Effector CD4-positive, alpha-beta T cell (primary cell): ENCODE data around the gene SP140L.
"Not testable (repeated sequence)": the region's sequence is repeated elsewhere in the genome, so short reads cannot be mapped to it uniquely, and the experiment has no call there.

Experiments
- DNase-seq: peaks from one replicate; pipeline ENCODE4 v3.0.0-alpha.2; 2020

The SP140L gene

DNA sequence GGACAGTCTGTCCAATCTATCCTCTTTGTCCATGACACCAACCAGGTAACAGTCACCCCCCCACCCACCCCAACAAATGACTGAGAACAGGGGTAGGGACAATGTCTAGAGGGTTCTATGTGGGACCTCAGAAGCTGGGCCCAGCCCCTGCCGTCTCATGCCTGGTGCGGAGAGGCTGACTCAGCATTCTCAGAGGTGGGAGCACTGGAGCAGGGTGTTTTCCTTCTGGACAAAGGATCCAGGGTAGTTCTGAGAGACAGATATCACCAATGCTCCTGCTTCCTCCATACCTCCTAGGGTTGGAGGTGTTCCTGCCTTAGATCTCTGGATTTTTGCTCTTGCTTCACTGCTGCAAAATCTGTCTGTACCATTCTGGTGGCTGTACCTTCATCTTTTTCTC is 55.1 kb downstream of the SP140L start:
- DNase-seq, result no peak

DNA sequence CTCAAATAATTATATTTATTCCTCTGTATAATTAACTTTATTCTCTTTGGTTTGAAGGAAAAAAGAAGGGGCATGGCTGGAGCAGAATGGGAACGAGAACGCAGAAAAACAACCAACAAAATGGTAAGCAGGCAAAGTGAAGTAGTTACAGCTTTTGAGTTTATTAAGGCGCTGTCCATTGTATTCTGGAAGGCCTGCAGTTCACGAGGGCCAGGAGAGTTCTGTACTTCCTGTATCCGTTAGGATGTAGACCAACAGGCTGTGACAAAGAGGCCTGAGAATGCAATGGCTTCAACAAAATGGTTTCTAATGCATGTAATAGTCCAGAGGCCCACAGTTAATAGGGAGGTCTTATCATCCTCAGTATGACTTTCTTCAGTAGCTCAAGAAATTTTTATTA is 56.5 kb downstream of the SP140L start:
- no peak for DNase-seq

DNA sequence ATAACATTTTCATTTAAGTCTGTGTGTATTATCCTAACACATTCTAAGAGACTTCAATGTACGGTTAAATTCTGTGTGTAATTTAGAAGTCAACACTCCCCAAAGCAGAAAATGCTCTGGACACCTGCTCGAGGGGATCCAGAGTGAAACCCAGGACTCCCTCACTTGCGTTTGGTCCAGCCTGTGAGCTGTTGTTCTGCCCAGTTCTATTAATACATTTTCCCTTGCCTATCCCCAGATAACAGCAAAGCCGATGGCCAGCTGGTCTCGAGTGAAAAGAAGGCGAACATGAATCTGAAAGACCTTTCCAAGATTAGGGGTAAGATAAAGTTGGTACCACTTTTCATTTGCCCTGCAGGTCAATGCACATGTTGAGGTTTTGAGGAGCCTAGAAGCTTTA is 58.0 kb downstream of the SP140L start:
- DNase-seq, result no peak

DNA sequence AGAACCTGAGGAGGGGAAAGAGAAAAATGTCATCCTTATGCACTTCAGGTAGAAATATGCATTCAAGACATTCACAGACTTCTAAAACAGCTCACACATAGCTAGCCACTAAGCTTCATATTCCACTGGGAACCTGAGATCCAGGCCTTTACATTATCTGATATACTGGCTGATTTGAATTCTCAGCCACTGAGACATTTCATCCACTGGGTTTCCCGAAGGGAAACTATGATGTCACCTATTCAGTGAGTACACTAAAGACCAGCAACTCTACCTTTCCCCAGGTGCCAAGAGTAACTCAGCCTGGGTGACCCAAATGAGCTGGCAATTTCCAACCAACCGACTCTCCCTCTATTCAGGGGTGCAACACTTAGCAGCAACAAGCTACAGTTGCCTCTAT is 67.3 kb downstream of the SP140L start:
- DNase-seq, result no peak

DNA sequence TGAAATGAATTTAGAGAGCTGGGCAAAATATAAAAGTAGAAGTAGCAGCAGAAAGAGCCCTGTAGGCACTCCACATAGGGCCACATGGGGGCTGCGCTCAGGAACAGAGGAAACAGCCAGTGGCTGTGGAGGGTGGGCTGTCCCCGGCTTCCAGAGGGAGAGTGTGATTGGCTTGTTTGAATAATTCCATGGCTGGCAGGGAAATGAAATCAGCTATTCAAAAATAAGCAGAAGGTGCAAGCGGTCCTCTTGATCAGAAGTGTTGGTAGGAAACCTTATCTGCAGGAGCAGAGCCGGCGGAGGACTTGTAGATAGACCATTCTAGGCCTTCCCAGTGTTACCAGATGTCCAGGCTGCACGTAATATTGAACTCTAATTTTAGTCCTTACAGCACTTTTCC is 71.7 kb downstream of the SP140L start:
- not testable (repeated sequence) for DNase-seq

DNA sequence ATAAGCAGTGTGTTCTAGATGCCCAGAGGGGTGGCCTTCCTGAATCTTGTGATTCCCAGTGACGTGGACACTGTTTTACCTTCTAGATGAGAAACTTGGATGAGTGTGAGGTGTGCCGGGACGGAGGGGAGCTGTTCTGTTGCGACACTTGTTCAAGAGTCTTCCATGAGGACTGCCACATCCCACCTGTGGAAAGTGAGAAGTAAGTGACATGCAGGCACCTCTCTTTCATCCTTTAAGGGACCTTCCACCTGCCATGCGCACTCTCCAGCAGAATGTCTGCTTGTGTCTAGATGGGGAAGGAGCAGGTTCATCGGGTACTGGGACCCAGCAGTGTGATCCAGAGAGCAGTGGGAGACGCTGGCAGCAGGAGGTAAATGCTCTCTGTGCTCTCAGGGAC is 73.0 kb downstream of the SP140L start:
- DNase-seq, result no peak

DNA sequence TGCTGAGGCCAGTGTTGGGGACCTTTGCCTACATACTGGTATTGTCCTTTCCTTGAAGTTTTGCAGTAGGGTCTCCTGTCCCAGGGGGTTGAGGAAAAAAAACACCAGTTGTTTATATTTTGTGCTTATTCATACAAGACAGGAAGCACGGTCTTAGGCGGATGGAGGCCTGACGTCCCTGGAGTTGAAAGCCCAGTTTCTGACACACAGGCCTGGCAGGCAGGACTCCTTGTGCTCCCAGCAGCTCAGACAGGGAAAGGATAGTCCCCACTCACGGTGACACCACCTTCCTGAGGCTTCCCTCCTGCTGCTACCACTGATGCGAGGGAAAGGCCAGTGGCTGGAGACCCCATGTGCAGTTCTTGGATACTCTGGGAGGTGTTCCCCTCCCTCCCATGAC is 73.5 kb downstream of the SP140L start:
- DNase-seq, result no peak

DNA sequence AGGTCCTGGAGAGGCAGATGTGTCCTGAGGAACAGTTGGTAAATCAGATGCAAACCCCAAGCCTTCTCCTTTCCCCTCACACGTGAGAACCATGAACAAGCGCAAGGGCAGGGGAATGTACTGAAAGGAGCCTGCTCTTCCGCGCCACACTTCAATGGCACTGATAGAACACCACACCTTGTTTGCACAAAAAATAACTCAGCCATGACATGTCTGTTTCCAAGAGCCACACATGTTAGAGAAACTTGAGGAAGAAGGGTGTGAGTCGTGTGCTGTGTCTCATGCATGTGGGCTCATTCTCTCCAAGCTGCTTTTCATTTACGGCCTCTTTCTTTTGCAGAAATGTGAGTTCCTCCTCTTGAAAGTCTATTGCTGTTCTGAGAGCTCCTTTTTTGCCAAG is 74.0 kb downstream of the SP140L start:
- DNase-seq, result not testable (repeated sequence)

DNA sequence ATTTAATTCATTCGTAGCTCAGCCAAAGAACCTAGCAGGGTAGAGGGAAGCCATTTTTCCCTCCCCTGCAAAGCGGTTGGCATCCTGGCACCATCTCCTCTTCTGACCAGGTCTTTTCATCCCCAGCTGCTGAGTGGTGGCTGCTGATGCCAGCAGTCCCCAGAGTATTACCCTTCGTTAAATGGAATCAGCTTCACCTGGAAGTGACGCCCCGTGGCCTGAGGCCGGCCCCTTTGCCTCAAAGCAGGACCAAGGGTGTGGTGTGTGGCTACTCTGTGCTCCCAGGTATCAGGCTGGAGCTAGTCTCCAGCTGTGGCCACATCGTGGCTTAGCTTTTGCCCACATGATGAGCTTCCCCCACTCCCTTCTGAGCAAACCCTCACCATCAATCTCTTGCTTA is 76.8 kb downstream of the SP140L start:
- DNase-seq, result no peak

DNA sequence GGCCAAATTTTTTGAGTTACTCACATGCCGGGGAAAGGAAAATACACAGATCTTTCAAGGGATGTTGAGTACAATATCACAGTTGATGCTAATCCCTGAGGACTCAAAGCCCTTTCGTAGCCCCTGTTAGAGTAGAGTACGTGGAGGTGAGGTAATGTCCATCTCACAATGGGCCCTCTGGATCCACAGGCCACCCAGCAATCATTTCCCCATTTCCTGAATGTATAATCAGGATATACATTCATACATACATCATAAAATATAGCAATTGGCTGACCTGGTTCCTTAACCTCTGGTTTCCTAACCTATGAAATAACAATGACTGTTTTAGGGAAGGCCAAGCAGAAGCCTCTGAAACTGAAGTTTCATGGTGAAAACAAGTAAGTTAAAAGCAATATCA is 78.8 kb downstream of the SP140L start:
- DNase-seq, result no peak

DNA sequence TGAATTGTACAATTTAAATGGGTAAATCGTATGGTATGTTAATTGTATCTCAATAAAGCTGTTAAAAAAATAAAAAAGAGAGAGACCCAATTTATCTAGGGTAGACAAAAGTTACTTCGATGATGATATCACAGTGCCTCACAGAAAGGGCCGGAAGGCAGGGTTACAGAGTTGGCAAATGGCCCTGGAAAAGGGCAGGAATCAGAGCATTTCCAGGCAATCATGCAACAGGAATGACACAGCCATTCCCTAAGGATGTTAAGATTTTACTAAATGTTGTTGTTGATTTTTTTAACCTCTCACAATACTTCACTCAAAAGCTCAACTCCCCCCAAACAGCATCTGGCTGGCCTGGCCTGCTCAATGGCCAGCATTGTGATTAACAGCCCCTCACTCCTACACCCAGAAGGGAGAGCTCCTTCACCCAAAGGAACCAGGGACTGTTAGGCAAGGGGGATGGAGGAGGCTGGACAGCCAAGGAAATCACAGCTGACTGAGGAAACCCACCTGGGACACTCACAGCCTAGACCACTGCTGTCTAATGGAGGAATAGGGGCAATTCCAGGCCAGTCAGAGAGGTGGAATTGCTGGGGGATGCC is 81.3 kb downstream of the SP140L start:
- no peak for DNase-seq

DNA sequence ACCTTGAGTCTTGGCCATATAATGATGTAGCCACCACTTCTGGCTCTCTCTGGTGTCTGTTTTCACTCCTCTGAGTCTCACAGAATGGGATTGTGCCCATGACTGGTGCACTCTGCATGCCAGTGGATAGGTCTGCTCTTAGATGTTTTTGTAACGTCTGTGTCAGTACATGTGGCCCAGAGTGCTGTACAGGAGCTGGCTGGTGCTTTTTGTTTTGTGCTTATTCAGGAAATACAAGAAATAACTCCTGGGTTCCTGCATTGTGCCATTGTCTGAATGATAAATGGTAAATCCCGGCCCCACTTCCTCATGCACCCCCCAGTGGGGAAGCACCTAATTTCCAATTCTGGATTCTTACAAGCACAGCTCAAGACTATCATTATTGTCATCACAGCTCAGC is 82.3 kb downstream of the SP140L start:
- not testable (repeated sequence) for DNase-seq

DNA sequence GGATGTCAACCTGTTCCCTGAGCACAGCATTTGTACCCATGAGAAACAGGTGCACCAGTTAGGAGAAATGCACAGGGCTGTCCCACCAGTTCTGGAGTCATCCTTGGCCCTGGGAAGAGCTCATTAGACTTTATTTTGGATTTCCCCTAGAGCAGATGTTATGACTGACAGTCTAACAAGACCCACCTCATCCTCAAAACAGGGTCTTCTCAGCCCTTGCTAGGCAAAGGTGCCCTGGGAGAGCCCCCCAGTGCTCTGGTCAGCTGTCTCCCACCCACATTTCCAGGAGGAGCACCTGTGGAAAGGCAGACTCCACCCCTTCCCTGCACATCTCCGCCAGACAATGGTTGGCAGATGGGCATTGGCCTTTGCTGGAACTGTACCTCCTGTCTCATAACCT is 83.3 kb downstream of the SP140L start:
- no peak for DNase-seq

DNA sequence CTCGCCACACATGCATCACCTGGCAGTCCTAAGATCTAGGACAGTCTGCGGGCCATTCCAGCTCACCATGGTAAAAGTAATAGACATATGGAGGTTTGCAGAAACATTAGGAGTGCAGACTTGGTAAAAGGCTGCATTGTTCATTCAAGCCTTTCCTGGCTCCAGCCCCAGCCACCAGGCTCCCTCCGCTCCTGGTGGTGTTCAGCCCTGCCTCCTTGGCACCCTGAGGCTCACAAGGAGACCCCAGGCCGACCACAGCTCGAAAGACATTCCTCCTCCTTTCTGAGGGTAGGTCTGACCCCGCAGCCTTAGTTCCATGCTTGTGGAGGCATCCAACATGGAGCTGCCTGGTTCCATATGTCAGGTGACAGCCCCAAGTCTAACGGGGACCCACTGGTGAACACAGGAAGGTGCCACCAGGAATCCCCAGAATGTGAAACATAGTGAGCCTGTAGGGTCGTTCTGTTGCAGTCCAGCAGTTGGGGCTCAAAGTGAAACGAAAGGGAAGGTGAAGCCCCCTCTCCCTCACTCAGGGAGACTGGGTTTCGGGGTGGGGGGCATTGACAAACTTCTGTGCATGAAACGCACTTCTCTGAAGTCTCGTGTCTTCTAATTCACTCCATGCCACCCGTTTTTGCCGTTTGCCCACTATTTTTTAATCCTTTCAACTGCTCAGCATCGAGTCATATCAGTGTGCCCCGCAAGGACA is 84.0 kb downstream of the SP140L start:
- no peak for DNase-seq

DNA sequence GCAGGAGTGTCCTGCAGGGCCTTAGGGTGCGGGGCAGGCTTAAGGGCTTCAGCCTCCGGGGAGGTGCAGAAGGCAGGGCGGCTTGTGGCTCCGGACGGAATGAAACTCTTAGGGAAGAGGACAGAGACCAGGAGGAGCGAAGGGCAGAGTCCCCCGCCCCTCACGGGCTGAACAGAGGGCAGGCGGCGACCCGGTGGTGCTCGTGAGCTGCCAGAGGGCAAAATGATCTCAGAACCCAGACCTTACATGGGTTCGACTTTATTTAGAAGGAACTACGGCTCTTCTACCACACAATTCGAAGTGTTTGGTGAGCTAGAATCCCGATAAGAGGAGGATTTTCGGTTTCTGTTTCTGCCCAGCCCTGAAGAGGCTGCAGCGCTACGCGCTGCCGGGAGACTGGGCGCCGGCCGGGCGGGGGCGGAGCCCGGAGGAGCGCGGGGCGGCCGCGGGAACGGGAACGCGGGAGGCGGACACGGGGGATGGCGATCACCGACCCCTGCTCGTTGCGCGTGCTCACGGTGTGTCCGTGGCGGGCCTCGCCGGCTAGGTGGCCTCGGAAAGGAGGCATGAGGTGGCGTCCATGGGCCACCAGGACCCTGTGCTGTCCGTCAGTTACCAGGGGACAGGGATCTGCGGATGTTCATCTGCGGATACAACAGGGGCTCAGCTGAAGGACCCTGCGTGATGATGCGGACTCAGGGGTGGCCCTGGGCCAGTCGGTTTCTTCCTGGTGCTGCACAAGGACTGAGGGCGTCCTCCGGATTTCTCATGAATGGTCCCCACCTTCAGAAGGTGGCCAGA is 84.8 kb downstream of the SP140L start:
- peak; percentile 56 for DNase-seq

DNA sequence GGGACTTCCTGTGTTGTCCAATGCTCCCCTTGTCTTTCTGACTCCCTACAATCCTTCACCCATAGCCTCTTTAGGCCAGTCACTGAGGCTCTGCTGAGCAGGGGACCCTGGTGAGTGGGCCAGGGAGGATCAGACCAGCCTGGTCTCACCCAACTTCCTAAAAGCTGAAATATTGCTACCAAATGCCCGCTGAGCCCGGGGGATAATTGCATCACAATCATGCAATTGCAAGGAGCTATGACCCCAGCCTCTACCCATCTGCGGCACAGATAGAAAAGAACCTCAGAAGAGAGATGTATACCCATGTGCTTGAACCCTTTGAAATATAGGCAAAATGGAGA is 85.3 kb downstream of the SP140L start:
- DNase-seq, result no peak

DNA sequence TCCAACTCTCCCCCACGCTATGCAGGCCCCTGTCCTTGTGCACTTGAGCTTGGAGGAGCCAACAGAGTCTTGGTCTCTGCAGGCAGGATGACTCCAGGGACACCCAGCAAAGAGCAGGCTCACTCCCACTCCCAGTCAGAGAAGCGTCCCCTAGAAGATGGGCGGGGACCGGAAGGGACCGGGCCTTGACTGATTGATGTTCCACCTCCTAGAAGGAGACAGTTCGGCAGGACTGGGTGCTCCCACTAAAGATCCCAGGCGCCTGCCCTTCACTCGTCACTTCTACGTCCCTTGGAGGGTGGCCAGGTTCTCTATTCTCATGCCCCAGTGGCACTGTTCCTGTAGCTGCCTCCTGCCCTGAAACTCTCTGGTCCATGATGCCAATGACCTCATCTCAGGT is 85.9 kb downstream of the SP140L start:
- DNase-seq, result no peak

DNA sequence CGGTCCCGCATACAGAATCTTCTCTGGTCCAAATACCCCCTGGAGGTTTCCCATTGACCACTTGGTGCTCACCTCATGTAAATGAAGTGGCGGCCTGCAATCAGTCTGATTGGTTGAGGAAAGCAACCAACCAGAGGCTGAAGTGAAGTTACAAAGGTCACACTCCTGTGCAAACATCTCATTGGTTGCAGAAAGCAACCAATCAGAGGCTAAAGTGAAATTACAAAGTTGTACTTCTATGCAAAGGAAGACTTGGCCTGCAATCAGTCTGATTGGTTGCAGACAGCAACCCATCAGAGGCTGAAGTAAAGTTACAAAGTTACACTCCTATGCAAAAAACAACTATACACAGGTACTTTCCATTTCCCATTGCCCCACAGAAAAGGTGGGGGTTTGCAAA is 86.5 kb downstream of the SP140L start:
- DNase-seq, result no peak

DNA sequence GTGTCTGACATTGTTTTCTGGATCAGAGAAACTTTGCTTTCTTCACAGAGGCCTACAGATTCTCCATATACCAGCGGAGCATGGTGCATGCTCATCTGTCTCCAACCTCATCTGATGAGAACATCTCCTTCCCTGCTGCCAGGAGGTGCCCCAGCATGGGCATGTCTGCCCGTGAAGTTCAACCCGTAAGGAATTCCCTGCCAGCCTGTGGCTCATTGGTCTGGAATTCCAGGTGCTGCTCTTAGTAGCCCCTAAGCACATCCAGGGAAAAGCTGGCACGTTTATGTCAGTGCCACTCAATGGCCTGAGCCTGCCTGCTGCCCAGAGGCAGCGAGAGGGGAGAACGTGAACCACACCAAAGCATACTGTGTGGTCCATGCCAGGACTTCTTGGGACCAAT is 87.3 kb downstream of the SP140L start:
- no peak for DNase-seq

DNA sequence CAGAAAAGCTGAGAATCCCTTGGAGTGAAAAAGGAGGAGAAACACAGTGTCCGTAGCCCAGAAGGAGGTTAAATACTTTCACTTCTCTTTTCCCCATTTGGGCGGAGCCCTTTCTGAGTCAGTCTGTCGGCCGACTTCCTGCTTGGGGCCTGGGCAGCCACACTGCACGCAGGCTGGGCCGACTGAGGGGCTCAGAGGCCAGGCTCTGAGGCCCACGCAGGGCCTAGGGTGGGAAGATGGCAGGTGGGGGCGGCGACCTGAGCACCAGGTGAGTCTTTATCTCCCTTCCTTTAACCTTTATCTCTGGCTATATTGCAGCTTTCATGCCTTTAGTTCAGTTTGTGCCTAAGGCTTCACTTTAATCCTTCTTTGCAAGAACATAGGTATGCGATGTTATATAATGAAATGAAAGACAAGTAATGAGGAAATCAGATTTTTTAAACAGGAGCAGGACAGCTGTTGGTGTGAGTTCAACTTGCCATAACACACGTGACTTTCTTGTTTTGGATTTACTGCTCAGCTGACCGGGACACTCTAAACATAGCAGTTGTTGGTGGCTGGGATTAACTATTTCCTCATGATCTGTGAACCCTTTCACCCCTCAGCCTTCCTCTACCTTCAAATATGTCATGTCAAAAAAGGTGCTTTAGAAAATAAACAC is 89.2 kb downstream of the SP140L start, which contains the start of gene SP100:
Gene SP100 (plus strand): TSS at position 141 of the 661 bp plus-strand sequence. CDS start 96 bp downstream, at position 237.
- peak; percentile 71 for DNase-seq

DNA sequence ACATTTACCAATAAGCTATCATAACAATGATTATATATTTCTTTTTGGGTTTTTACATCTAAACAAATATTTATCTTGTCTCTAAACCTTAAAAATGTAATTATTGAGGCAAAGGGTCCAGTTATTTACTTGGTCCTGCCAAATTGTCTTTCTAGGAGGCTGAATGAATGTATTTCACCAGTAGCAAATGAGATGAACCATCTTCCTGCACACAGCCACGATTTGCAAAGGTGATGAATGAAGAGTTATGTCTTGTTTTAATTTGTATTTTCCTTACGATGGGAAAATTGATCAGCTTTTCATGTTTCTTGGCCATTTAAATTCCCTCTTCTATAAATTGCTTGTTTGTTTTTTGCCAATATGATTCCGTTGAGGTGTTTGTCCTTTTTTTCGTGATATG is 90.4 kb downstream of the SP140L start:
- no peak for DNase-seq

DNA sequence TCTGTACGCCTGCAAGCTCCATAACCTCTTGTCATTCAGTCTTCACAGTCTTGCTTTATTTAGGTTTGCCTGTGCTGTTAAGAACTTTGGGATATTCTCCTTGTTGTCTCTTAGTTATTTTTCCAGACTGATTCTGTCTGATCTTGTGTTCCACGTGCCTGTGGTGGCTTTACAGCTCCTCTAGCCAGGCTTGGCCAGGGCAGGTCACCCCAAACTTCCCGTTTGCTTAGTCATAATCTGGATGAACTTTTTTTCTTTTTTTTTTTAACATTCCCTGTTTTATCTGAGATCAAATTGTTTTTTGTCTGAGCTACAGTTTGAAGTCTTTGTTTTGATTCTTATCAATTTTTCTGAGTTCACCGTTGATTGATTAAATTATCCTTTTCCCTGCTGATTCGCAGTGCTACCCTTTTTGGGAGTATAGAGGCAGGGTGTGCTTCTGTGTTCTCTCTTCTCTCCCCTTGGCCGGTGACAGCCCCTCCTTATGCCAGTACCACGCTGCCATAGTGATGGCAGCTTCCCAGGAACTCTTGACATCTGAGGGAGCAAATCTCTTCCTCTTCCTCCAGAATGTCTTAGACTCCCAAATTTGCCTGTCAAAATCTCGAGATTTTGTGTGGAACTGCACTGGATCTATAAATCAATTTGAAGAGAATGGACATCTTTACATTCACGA is 91.5 kb downstream of the SP140L start:
- no peak for DNase-seq

DNA sequence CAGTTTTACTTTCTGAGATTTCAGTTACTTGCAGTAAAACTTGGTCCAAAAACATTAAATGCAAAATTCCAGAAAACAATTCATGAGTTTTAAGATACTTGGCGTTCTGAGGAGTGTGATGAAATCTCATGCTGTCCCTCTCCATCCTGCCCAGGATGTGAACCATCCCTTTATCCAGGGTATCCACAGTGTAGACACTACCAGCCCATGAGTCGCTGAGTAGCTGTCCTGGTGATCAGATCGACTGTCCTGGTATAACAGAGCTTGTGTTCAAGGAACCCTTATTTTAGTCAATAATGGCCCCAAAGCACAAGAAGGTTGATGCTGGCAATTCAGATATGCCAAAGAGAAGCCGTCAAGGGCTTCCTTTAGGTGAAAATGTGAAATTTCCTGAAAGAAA is 92.2 kb downstream of the SP140L start:
- no peak for DNase-seq
